HG03066 (cell line): ENCODE data around the gene NTRK1.

Experiments
- ATAC-seq: cut with Tn5 transposase; IDR thresholded peaks from one replicate; pipeline ENCODE4 v1.9.1; 2021; ENCODE audit warnings: low read depth; ENCODE audit not compliant: unreplicated experiment

Gene NTRK1

GRCh38 chr1:156895455-156895812 lies 34.8 kb downstream of the NTRK1 start:
- no peak for ATAC-seq

- no peak for ATAC-seq
Observed at GRCh38 chr1:156895927-156896326, 35.3 kb downstream of the NTRK1 start.

- no peak for ATAC-seq
Observed at GRCh38 chr1:156896490-156897033, 35.9 kb downstream of the NTRK1 start.

DNA sequence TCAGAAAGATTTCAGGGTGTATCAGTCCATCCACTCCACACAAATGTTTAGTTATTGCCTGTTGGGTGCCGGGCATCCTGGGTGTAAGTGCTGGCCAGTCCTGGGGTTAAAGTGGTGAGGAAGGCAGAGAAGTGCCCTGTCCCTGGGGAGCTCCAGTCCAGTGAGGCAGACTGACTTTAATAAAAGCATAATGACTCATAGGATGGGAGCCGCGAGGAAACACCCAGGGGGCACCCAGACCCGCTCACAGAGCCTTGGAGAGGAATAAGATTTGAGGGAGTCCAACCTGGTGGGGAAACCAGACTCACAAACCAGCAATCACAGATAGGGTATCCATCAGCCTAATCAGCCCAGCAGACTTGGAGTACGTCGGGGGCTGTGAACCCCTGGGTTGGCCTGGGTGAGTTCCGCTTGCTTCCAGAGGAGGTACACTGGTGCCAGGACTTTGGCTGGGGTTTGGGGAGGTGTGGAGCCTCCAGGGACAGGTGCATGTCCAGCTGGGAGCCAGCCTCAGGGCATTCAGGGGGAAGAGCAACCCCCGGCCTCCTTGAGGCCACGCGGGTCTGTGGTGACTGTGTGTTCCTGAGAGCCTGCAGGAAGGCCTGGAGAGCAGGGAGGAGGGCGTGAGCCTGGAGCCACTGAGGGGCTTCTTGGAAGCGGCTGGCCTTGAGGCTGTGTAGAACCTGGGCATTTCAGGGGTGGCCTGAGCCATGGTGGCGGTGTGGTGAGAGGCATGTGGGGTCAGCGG lies 36.6 kb downstream of the NTRK1 start:
- no peak for ATAC-seq

DNA sequence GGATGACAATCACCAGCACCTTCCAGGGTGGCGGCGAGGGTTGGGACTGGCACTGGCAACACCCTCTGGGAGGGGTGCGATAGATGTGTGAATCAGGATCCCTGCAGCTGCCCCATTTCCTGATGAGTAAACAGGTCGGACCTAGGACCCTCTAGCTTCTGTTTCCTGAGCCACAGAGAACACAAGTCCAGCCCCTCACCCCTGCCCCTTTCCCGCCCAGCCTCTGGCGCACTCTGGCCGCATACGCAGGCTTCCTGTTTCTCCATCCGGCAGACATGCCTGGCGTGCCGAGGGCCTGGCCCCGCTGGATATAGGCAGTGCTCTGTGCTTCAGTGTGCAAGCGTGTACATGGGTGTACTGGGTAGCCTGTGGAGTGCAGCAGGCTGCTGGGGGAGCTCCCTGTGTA lies 37.5 kb downstream of the NTRK1 start:
- no peak for ATAC-seq

DNA sequence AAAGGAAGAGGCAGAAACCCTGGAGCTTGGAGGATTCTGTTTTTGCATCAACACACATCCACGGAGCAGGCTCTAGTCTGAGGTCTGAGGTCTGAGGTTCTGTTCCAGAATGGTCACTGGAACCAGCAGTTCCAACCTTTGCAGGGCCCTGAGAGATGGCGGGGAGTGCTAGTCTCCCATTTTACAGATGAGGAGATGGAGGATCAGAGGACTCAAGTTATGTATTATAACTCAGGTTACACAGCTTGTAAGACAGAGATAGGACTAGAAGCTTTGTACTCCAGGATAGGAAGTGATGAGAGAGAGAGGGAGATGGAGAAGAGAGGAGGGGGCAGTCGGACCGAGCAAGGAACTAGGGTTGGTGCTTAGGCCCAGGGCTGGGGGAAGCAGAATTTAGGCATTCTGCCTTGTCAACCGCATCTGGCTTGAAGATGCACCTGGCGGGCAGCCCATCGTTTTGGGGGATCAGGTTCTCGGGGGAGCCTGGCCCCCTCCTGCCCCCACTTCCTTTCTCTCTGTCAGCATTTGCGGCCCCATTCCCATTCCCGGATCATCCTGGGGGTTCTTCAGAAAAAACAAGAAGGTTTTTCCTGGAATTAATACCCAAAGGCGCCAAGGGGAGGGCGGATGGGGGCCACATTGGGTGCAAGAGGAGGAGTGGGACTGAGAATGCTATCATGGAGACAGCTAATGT lies 38.5 kb downstream of the NTRK1 start:
- ATAC-seq = no peak

DNA sequence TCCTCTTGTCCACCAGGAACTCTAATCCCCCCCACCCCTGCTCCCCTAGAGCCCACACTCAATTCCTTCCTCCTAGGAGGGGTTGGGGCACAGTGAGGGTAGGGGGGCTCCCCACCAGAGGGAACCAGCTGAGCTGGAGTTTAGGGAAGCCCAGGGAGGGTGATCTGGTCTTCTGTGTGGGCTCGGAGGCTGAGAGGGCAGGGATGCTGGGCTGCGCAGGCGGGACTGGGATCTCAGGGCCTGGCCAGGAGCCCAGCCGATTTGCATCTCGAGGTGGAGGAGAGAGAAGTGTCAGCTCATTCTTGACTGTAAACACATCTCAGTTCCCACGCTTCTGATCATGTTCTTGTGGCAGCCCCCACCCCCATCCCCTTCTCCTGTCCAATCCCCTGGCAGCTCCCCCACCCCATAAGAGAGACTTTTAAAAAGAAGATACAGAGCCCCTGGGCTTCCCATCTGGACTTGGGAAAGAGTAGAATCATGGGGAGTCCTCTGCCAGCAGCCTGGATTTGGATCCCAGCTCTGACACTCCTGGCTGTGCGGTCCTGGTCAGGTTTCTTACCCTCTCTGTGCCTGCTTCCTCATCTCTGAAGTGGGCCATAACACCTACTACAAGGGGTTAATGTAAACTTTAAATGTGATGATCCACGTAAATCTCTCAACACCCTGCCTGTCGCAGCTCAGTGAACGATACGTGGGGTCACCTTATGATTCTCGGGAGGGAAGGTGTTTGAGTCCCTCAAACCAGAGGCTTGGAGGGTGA lies 39.5 kb downstream of the NTRK1 start:
- no peak for ATAC-seq

GRCh38 chr1:156900896-156901589 lies 40.4 kb downstream of the NTRK1 start:
- ATAC-seq = no peak

GRCh38 chr1:156901590-156901900 lies 40.9 kb downstream of the NTRK1 start:
- no peak for ATAC-seq

- ATAC-seq = no peak
Observed at GRCh38 chr1:156901966-156902915, 41.6 kb downstream of the NTRK1 start.

- ATAC-seq = no peak
Observed at GRCh38 chr1:156903328-156904091, 42.8 kb downstream of the NTRK1 start.

GRCh38 chr1:156904187-156904959 lies 43.7 kb downstream of the NTRK1 start:
- ATAC-seq = no peak

- no peak for ATAC-seq
Observed at GRCh38 chr1:156905176-156905575, 44.5 kb downstream of the NTRK1 start.

GRCh38 chr1:156905651-156906050 lies 45.0 kb downstream of the NTRK1 start:
- ATAC-seq = no peak

- ATAC-seq = no peak
Observed at GRCh38 chr1:156906206-156906906, 45.7 kb downstream of the NTRK1 start.

DNA sequence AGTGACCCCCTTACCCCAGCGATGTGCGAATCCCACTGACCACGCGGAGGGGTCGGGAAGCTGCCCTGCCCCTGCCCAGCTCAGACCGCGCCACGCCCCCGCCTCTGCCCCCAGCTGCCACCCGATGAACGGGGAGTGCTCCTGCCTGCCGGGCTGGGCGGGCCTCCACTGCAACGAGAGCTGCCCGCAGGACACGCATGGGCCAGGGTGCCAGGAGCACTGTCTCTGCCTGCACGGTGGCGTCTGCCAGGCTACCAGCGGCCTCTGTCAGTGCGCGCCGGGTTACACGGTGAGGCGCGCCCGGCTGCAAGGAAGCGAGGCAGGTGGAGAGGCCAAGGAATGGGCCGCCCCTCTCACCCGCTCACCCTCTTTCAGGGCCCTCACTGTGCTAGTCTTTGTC lies 47.9 kb downstream of the NTRK1 start:
- ATAC-seq = no peak

- ATAC-seq = no peak
Observed at GRCh38 chr1:156908955-156909354, 48.3 kb downstream of the NTRK1 start.

DNA sequence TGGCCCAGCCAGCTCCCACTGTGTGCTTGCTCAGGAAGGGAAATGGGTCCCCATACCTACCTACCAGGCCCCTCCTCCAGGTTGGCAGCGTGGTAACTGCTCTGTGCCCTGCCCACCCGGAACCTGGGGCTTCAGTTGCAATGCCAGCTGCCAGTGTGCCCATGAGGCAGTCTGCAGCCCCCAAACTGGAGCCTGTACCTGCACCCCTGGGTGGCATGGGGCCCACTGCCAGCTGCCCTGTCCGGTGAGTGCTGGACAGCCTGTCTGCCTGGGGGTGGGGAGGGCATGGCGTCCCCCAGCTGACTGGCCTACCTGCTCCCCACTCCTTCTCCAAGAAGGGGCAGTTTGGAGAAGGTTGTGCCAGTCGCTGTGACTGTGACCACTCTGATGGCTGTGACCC lies 49.0 kb downstream of the NTRK1 start:
- no peak for ATAC-seq
